ENCODE results near the gene C19orf25. TPM values are rescaled to one million over a fixed set of nuclear protein-coding genes. Genes with fewer than 3 reads are reported as not detected.

Gene C19orf25
- total and polyA plus RNA-seq, 9 of the 15 experiments (the other 6 are each of a cell fraction or from before 2014, with no cell fraction given): 0.79 to 96.0 (median 36.1) TPM

DNA sequence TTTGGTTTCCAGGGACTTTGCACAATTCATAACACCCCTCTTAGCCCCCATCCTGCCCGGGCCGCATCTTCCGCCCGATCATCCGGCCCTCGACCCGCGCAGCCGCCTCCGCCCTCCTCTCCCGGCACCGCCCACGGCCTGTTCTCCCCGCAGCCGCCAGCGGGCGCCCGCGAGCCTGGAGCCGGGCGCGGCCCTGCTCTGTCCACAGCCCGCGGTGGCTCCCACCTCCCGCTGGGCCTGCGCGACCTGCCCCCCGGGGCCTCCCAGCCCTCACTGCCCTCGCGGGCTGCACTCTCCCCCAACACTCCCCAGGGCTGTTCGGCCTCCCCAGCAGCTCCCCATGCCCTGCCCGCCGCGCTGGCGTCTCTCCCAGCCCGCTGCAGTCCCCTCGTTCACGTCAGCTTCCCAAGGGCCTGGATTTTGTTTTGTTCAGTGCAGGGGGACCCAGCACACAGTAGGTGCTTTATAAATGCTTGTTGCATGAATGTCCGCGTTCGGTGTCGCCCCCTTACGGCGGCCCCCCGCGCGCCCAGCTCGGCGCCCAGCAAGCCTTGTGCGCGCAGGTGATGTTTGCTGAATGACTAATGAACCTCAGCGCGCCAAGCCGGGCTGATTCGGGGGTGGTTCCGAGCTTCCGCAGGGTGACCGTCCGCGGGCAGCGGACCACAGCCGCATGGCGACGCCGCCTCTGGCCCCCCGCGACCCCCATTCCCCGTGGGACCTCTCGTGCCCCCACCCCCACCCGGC is 33.7 kb downstream of the C19orf25 start (continued):
- TF ChIP-seq, protein P1, sequence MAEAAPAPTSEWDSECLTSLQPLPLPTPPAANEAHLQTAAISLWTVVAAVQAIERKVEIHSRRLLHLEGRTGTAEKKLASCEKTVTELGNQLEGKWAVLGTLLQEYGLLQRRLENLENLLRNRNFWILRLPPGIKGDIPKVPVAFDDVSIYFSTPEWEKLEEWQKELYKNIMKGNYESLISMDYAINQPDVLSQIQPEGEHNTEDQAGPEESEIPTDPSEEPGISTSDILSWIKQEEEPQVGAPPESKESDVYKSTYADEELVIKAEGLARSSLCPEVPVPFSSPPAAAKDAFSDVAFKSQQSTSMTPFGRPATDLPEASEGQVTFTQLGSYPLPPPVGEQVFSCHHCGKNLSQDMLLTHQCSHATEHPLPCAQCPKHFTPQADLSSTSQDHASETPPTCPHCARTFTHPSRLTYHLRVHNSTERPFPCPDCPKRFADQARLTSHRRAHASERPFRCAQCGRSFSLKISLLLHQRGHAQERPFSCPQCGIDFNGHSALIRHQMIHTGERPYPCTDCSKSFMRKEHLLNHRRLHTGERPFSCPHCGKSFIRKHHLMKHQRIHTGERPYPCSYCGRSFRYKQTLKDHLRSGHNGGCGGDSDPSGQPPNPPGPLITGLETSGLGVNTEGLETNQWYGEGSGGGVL (CRISPR knock-in tag; IDR thresholded peaks at IDR 0.05): no peak
- TF ChIP-seq CBX2 (IDR thresholded peaks at IDR 0.05; ENCODE audit: insufficient read depth, low read length, poor library complexity, severe bottlenecking) (no peak), ZNF561 (CRISPR knock-in tag; conservative IDR thresholded peaks at IDR 0.05) (no peak), HDAC8 (tag; IDR thresholded peaks at IDR 0.05) (no peak), ZNF232 (CRISPR knock-in tag; IDR thresholded peaks at IDR 0.05) (no peak), HDAC6 (IDR thresholded peaks at IDR 0.05; ENCODE audit: low read depth, low read length) (no peak), NCOA2 (IDR thresholded peaks at IDR 0.05; ENCODE audit: partially characterized antibody in 2 of 2) (no peak), TGIF2 (CRISPR knock-in tag; IDR thresholded peaks at IDR 0.05) (no peak), NFIC (IDR thresholded peaks at IDR 0.05) (peak; percentile 39), EZH2 (IDR thresholded peaks at IDR 0.05; ENCODE audit: borderline replicate concordance, low read depth, low read length) (no peak), ZFX (CRISPR knock-in tag; IDR thresholded peaks at IDR 0.05) (peak; percentile 84), ZNF274 (IDR thresholded peaks at IDR 0.05; ENCODE audit: borderline replicate concordance, low read depth, low read length) (no peak), KLF6 (CRISPR knock-in tag; IDR thresholded peaks at IDR 0.05; ENCODE audit: borderline replicate concordance) (no peak), MCM5 (IDR thresholded peaks at IDR 0.05; ENCODE audit: low read depth) (no peak), ZNF12 (CRISPR knock-in tag; IDR thresholded peaks at IDR 0.05) (peak; percentile 20; the same call in 1 of the 2 replicates), SRSF1 (IDR thresholded peaks at IDR 0.05; ENCODE audit: low read depth, low read length) (no peak), ASH1L (IDR thresholded peaks at IDR 0.05; ENCODE audit: borderline replicate concordance, low read depth, partially characterized antibody) (no peak)
- TF ChIP-seq, protein P2, sequence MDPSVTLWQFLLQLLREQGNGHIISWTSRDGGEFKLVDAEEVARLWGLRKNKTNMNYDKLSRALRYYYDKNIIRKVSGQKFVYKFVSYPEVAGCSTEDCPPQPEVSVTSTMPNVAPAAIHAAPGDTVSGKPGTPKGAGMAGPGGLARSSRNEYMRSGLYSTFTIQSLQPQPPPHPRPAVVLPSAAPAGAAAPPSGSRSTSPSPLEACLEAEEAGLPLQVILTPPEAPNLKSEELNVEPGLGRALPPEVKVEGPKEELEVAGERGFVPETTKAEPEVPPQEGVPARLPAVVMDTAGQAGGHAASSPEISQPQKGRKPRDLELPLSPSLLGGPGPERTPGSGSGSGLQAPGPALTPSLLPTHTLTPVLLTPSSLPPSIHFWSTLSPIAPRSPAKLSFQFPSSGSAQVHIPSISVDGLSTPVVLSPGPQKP (CRISPR knock-in tag; IDR thresholded peaks at IDR 0.05): no peak
- TF ChIP-seq, protein P3, sequence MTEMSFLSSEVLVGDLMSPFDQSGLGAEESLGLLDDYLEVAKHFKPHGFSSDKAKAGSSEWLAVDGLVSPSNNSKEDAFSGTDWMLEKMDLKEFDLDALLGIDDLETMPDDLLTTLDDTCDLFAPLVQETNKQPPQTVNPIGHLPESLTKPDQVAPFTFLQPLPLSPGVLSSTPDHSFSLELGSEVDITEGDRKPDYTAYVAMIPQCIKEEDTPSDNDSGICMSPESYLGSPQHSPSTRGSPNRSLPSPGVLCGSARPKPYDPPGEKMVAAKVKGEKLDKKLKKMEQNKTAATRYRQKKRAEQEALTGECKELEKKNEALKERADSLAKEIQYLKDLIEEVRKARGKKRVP (CRISPR knock-in tag; IDR thresholded peaks at IDR 0.05): no peak
- TF ChIP-seq, protein P4, sequence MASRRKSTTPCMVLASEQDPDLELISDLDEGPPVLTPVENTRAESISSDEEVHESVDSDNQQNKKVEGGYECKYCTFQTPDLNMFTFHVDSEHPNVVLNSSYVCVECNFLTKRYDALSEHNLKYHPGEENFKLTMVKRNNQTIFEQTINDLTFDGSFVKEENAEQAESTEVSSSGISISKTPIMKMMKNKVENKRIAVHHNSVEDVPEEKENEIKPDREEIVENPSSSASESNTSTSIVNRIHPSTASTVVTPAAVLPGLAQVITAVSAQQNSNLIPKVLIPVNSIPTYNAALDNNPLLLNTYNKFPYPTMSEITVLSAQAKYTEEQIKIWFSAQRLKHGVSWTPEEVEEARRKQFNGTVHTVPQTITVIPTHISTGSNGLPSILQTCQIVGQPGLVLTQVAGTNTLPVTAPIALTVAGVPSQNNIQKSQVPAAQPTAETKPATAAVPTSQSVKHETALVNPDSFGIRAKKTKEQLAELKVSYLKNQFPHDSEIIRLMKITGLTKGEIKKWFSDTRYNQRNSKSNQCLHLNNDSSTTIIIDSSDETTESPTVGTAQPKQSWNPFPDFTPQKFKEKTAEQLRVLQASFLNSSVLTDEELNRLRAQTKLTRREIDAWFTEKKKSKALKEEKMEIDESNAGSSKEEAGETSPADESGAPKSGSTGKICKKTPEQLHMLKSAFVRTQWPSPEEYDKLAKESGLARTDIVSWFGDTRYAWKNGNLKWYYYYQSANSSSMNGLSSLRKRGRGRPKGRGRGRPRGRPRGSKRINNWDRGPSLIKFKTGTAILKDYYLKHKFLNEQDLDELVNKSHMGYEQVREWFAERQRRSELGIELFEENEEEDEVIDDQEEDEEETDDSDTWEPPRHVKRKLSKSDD (conservative IDR thresholded peaks at IDR 0.05; ENCODE audit: low read length): no peak
- TF ChIP-seq, protein P5, sequence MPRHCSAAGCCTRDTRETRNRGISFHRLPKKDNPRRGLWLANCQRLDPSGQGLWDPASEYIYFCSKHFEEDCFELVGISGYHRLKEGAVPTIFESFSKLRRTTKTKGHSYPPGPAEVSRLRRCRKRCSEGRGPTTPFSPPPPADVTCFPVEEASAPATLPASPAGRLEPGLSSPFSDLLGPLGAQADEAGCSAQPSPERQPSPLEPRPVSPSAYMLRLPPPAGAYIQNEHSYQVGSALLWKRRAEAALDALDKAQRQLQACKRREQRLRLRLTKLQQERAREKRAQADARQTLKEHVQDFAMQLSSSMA (CRISPR knock-in tag; IDR thresholded peaks at IDR 0.05): no peak

Data from K562 (cell line).